GOT3 (cell line): ENCODE results near the gene ITGA11.

Experiments
- DNase-seq: peaks from one replicate; lab custom pipeline; 2025; ENCODE audit warnings: mixed read lengths; lab: John Stamatoyannopoulos, UW

ITGA11 gene

DNA sequence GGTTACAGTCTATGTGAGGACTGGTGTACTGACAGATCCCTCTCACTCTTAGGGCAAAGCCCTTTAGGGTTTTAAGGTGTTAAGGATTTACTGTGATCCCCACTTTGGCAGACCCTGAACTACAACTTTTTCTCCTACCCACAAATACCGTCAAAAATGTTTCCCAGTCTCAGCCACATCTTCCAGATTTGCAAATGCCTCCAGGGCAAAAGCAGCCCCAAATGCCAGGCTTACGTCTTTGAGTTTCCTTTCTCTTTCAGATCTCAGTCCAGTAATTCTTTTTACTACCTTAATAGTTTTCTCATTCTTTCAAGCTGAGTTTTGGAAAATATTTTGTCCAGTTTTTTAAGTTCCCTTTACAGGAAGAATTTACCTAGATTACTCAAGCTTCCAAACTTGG is 13.4 kb upstream of the ITGA11 start:
- no peak for DNase-seq

DNA sequence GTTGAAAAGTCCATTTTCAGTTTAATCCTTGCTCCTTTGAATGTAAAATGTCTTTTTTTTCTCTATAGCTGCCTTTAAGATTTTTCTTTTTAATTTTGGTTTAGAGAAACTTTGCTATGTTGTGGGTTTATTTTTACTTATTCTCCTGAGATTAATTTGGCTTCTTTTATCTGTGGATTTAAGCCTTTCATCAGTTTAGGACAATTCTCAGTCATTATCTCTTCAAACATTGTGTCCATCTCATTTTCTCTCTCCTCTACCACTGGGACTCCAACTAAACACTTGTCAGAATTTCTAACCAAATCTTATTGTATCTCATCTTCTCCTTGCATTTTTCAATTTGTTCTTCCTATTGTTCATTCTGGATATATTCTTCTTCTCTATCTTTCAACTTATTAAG is 12.4 kb upstream of the ITGA11 start:
- no peak for DNase-seq

DNA sequence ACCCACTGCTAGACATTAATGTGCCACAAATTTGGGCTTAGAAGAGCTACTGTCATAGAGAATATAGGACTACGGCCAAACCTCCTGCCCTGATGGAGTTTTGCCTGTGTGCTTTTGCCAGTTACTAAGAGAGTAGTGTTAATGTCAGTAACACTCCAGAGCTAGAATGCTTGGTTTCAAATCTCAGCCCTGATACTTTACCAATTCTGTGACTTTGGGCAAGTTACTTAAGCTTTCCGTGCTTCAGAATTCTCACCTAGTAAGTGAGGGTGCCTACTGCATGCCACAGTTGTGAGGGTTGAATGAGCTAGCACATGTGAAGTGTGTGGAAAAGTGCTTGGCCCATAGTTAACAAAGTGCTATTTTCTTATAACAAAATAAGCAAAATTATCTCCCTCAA is 10.9 kb upstream of the ITGA11 start:
- no peak for DNase-seq

DNA sequence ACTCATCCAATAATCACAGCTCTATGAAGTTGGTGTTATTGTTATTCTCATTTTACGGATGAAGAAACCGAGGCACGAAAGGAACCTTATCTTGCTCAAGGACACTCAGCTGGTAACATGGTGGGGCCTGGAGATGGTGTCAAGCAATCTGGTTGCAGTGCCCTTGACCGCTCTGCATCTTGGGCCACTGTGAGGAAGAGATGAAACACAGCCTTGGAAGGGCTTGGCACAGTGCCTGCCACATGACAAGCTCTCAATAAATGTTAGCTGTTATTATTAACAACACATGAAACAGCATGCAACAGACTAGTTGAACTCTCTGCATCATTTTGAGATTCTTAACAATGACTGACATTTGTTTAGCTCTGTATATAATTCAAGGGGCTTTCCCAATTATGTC is 10.1 kb upstream of the ITGA11 start:
- DNase-seq, result no peak

DNA sequence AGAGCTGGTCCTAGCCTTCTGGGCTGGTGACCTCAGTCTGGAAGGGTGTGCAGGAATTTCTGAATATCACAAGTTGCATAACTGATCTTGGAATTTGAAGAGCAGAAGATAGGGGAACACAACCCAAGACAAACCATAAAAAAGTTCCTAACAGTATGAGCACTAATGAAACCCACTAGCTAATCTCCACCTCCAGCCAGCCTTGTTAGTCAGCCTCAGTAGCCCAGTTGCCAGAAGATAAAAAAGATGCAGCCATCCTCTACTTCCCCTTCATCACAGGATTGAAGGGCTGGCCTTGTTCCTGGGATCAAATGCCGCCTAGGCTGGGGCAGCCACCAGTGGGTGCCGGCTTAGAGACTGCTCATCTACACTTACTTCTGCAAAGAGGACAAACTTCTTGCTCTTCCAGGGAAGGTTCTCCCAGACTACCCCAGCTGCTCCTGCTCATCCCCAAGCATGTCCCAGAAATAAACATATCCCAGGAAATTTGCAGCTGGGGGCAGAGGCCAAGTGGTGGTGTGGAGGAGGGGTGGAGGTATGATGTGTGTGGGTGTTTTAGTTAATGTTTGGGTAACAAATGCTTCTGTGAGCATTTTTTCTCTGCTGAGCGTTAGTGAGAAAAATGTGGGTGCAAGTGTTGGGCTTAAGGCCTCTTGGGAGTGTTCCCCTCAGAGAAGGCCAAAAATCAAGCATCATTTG is 9.2 kb upstream of the ITGA11 start:
- DNase-seq, result no peak

DNA sequence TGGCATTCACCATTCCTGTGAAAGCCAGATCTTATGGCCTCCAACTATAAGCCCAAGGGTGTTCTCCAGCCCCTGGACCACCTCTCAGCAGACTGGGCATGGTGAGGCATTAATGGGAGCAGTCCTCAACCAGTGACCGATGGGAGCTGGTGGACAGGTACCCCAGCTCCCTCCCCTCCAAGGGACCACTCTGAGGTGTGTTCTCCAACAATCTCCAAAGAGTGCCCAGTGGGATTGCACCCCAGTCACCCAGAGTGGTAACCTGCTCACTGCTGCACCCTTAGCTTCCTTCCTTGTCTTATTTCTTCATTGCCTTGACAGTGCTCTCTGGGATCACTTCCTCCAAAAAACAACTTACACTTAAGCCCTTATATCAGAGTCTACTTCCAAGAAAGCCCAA is 8.2 kb upstream of the ITGA11 start:
- no peak for DNase-seq

DNA sequence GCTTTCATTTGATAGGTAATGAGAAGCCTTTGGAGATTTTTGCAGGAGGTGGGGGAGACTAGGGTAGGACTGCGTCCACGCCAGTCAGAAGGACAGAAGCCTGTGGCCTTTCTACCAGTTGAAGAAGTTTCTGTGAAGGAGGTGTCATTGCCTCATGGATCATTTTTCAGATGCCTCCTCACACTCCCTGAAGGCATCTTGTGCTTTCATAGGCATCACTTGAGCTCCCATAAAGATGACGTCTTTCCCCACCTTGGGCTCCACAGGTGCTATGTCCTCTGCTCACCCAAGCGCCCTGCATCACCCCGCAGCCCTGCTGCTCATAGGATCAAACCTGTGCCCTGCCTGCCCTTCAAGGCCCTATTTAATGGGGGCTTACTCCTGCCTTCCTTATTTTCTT is 7.5 kb upstream of the ITGA11 start:
- DNase-seq, result no peak

DNA sequence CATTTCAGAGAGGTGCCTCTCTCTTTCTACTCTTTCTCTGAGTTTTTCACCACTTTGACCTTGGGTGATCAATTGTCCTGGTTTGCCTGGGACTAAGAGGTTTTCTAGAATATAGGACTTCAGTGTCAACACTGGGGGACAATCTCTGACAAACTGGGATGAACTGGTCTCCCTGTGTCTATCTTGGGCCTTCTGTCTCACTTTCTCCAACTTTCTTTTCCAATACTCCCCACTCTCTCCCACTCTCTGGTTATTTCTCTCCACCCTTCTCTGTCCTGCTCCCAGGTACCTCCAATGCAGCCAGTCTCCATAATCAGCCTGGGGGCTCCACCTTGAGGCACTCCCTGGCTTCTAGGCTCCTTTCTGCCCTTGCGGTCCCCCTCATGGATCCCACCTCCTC is 4.7 kb upstream of the ITGA11 start:
- DNase-seq, result no peak

DNA sequence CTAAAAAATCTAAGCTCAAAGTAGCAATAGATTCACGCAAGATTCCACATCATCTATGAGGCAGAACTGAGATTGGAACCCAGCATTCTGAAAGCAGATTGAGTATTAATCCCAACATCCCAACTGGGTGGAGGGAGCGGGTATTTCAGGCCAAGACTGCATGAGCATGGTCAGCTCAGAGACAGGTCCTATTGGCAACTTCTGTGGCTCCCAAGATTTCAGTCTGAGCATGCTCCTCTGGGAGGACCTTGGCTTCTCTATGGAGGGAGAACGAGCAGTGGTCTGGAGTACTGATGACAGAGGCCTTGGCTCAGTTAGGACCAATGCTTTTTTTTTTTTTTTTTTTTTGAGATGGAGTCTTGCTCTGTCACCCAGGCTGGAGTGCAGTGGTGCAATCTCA is 4.0 kb upstream of the ITGA11 start:
- DNase-seq, result no peak

DNA sequence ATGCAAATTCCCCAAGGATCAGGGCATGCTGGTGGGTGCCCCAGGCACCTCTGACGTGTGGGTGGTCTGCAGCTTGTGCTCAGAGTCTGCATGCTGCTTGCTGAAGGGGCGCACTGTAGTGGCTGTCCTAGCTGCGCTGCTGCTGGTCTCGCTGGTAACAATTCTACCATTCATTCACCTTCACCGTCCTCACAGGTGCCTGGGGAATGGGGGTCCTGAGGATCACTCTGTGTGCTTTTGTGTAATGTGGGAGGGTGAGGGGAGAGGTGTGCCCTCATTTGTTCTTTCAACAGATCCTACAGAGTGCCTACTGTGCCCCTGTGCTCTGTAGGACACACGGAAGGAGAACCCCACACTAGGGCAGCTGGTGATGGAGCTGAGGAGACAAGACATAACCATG is 2.1 kb upstream of the ITGA11 start:
- DNase-seq, result no peak

DNA sequence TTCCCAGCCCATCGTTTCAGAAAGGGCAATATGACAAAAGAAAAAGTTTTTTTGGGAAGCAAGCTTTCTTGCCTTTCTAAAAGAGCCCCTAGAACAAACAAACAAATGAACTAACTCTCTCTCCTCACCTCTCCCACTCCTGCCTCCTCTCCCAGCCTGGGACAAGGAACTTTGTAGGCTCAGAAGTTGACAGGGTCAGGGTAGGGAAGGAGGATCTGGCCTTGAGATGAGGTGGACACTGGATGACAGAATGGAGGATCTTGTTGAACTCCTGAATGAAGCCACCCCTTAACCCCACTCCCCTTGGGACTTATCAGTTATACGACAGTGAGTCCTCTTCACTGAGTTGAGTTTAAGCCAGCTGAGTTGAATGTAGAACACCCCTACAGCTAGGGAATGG is 1.6 kb upstream of the ITGA11 start:
- no peak for DNase-seq

DNA sequence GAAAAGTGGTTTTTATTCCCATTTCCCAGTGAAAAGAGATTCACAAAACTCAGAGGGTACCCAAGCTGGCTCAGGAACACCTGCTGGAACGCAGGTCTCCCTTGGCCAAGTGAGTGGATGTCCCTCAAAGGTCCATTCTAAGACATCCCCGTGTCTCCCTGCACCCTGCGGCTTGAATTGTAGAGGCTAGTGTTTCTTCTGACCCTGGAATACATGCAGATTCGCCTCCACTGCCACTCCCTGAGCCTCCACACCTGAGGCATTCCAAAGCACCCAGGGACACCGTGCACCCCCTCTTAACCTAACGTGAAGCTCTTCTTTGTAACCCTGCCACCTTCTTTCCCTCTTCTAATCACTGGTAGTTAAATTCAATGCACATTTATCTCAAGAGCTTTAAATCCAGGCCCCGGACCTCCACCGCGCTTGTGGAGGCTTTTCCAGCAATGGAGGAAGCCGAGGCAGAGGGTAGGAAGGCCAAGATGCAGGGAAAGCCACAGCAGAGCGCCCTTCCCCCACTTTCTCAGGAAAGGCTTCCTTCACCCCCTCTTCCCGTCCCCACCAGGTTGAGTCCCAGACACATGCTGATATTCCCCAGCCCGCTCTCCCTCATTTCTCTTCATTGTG is 590 bp upstream of the ITGA11 start:
- DNase-seq, result no peak

DNA sequence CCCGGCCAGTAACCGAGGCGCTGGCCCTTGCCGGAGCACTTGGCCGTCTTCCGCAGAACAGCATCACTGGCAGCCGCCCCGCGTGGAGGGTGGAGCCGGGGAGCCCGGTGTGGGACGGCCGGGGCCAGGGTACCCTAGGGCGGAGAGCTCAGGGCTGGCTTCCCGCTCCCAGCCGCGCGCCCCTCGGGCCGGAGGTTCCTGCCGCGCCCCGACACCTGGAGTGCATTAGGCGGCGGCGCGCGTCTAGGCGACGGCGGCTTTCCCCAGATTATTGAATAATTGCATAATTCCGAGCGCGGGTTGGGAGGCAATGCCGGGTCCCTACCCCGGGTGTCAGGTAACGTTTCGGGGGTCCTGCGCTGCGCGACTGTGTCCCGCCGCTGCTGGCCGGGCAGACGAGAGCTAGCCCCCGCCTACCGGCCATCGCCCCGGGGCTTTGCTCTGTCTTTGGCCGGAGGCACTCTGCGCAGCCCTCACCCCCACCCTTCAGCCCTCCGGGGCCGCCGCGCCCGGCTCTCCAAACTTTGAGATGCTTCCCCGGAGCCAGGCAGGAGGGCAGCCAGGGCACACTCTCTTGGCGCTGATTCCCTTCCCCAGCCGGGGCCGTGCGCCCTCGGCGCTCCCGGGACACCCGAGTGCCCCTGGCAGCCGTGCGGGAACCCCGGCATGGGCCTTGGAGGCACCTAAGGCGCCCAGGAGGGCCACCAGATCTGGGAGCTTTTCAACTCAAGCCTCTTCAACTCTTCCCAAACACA is 749 bp downstream of the ITGA11 start:
- no peak for DNase-seq

DNA sequence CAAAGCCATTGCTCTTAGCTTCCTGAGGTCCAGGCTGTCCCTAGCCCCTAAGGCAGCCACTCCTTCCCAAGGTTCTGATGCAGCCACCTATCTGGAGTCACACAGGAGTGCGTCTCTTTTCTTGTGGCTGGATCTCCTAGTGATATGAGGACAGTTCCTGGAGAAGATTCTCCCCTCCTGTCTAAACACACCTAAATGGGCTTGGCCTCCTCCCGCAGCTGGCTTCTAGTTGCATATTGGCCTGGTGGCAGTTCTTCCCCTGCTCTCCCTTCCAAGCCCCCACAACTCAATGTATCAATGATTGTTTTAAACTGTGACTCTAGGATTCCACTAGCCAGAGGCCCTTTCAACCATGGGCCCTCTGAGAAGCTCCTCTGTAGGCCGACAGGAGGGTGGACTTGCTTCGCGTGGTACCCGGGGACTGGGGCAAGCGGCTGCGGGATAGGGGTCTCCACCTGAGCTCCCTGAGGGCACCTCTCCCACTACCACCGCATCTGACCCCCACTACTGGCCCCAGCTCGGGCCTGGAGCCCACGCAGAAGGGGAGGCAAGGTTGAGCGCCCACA is 1.4 kb downstream of the ITGA11 start:
- no peak for DNase-seq

DNA sequence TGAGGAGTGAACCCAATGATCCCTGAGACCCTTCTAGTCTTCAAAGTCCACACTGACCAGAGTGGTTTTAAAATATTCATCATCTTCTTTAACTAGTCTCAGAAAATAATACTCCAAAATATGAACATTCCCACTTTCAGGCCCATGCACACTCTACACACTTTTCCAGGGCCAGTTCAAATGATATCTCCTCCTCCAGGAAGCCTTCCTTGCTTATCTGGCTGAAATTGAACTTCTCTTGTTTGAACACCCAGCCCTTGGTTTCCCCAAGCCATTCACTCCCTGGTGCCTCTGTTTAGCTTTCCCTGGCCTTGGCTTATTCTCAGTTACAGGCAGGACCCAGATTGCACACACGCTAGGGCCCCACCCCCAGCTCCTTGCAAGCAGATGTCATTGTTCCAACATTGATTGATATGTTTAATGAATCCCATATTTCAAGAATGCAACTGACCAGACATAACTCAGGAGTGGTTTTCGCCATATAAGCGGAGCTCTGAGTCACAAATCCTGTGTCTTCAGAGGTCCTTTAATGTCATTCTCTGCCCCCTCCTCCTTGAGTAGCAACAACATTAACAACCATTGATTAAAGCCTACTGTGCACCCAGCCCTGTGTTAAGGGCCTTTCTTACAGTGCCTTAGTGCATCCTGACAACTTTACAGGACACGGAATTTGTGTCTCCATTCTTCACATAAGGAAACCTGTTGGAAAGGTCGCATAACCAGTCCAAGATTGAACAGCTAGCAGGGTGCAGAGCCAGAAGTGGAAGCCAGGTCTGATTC is 2.1 kb downstream of the ITGA11 start:
- no peak for DNase-seq

DNA sequence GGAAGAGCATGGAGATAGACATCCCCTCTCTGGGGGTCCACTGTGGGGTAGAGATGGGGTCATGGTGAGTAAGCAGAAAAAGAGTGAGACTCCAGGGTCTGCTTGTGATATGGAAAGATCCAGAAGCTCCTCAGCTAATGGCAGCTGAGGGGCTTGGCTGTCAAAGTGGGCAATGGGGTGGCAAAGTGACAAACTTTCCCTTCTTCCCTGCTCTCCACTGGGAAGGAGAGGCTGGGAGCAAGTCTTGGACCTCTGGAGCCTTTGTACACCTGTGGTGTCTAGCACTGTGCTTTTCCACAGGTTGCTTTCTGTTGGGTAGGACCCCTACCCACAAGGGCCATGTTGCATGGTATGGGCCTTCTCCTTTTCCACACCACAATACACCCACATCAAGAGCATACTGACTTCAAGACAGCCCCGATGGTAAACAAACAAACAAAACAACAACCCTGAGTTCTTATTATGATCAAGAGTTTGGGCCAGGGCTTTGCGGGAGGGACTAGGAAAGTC is 3.5 kb downstream of the ITGA11 start:
- DNase-seq, result no peak

DNA sequence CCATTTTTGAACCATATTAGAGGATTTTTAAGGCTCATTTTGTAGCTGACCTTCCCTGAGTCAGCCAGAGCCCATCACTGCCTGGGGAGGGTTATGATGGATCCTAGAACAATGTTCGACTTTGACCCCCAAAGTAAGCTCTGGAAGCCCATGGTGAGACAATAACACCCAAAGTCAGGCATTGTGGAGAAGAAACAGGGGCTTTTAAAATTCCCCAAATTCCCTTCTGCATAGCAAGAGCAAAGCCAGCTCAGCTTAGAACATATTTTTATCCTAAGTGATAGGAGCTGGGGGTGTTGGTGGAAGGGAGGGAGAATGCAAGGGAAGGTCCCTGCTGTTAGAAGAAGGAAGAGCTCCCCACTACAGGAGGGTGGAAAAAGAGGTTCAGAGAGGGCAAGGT is 4.0 kb downstream of the ITGA11 start:
- no peak for DNase-seq

DNA sequence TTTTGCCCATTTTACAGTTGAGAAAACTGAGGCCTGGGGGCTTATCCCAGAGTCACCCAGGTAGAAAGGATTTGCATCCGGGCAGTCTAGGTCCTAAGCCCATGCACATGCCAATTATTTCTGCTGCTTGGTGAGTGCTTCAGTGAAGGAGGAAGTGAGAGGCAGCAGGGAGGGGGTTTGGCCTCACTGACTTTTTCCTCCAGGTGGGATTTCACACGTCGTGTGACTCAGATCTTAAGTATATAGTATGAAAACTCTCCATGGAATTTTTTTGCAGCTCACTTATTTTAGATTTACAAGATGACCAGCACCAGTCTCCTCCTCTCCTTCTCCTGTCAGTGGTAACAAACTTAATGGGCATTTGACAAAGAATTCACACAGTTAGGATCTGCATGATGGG is 4.6 kb downstream of the ITGA11 start:
- DNase-seq, result no peak

DNA sequence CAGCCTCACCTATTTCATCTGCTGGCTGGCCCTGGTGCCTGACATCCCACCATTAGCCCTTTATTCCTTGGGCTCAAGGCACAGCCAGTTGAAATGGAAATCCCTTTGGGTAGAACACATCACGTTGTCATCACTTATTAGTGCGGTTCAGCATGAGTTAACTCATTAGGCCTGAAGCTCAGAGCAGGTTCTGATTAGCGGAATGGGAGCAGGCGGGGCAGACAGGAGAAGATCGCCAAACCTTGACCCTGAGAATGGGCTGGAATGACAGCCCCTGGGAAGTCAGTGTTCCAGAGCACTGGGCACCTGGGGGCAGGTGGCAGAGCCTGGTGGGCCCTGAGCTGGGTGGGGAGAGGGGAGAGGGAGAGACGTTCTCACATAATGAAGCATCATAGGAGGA is 5.8 kb downstream of the ITGA11 start:
- no peak for DNase-seq

DNA sequence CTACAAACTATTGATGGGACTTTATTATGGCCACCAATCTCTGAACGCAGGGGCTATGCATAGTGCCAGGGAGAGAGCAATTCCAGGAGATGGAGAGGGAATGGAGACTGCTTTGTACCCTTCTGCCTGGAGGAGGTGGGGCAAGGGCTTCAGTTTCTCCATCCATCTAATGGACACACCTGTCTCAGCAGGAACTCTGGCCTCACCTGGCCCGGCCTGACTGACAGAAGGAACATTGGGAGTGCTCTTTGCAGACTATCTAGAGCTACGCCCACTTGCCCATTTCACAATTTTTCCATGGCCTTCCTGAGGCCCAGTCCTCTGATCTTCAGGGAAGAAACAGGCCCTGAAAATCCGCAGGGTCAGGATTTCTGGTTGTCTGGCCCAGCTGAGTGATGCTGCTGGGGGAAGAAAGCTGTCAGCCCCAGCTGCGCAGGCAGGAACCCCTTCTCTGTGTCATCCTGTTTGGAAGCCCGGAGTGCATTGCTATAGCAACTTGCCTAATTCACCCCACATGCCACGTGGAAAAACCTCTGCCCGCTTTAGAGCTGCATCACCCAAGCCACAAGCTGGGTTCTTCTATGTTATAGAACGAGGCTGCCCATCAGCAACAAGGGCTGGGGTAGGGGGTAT is 6.4 kb downstream of the ITGA11 start:
- DNase-seq, result no peak

DNA sequence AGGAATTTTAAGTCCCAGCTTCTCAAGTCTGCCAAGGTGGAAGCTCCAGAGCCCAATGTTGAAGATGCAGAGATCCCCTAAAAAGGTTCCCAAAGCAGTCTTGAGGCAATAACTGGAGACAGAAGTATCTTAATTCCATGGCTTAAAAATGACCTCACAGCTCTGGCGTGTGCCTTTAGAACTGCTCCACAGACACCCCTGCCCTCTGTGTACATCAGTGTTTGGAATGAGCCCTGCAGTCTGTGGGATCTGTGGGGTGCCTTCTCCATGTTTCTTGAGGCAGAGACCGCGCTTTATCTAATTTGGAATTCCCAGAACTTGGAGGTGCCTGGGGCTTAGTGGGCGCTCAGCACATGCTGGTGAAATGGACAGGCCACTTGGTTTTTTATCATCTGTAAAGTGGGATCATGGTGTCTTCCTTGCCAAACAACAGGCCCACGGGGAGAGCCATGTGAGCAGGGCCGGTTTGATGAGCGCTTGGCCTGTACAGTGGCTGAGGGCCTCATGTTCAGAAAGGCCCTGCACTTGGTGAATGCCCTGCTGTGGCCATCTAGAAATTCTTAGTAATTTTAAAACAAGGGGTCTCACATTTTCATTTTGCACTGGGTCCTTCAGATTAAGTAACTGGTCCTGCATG is 7.1 kb downstream of the ITGA11 start:
- no peak for DNase-seq
